Sigmoid colon (tissue), 7 donors: ENCODE measurements around the gene VMO1. TPM values are rescaled to one million over a fixed set of nuclear protein-coding genes. Genes with fewer than 3 reads are reported as not detected.

ENCODE experiments used
- DNase-seq: peaks from one replicate; pipeline ENCODE4 v3.0.0-alpha.2; 2019
- H3K27ac ChIP-seq, 4 donors: fragments of 200-600 bp; sonication (generic); one replicate each; pipeline ENCODE4 v1.5.1; 2016 to 2019; ENCODE audit warnings: mild to moderate bottlenecking in 1 of 4
- H3K27me3 ChIP-seq, 3 donors: fragments of 200-600 bp; sonication (generic); one replicate each; pipeline ENCODE4 v1.5.1; 2019; ENCODE audit warnings: mild to moderate bottlenecking in 1 of 3
- H3K36me3 ChIP-seq, 4 donors: fragments of 200-600 bp; sonication (generic); one replicate each; pipeline ENCODE4 v1.5.1; 2016 to 2019
- H3K4me1 ChIP-seq, 4 donors: fragments of 200-600 bp; sonication (generic); one replicate each; pipeline ENCODE4 v1.5.1; 2017 to 2019
- H3K4me3 ChIP-seq, 4 donors: fragments of 200-600 bp; sonication (generic); one replicate each; pipeline ENCODE4 v1.5.1; 2017 to 2019; ENCODE audit warnings: mild to moderate bottlenecking in 2 of 4, moderate library complexity in 1 of 4
- H3K9me3 ChIP-seq, 4 donors: fragments of 200-600 bp in 3 of 4; sonication (generic) in 3 of 4; one replicate each; pipeline versions ENCODE4 v1.5.1 to v1.6.1; 2013 to 2019
- EP300 ChIP-seq, 4 donors: sonication (generic); formaldehyde crosslinking; IDR thresholded peaks; one replicate each; pipeline ENCODE4 v1.6.1; 2017; ENCODE audit warnings: antibody characterized with exemption in 4 of 4
- POLR2A ChIP-seq, 2 donors: fragments of 450-650 bp; IDR thresholded peaks; one replicate each; pipeline ENCODE4 v1.6.1; 2016; ENCODE audit warnings: antibody characterized with exemption in 2 of 2, mild to moderate bottlenecking in 2 of 2, moderate library complexity in 2 of 2
- POLR2AphosphoS5 ChIP-seq, 4 donors: sonication (generic); formaldehyde crosslinking; IDR thresholded peaks; one replicate each; pipeline ENCODE4 v1.6.1; 2017; ENCODE audit warnings: antibody characterized with exemption in 4 of 4
- WGBS, 2 donors: extraction: QIAGEN DNeasy Blood & Tissue Kit; methylation state at CpG; one replicate each; pipeline ENCODE4 v1.1.7; 2013; 5-methylcytosine and 5-hydroxymethylcytosine counted together
- intact Hi-C: fragments of 100-400 bp; cut with DNase I; formaldehyde crosslinking; loops from one replicate; pipeline ENCODE4 v1.15.1; 2023
- polyA plus RNA-seq, 3 donors: library from polyadenylated mRNA; stranded (reverse); fragments of 200-250 nt; gene quantifications; one replicate each; pipeline ENCODE4 v1.2.3, GENCODE V29; 2013
- total RNA-seq, 4 donors: library from RNA; depleted of rRNA; stranded (reverse); fragments of >200 nt; gene quantifications; one replicate each; pipeline ENCODE4 v1.1.0, GENCODE V29; 2016
- TF ChIP-seq, protein P1 (sequence below), 4 experiments: fragments of 450-650 bp in 3 of 4; fragments of 200-600 bp in 1 of 4; IDR thresholded peaks; one replicate each; pipeline ENCODE4 v1.5.1; 2016 to 2019; ENCODE audit warnings: antibody characterized with exemption in 4 of 4, mild to moderate bottlenecking in 3 of 4, moderate library complexity in 2 of 4
- donor health status: healthy with polysubstance abuse.
- donor health status: Bipolar disorder and iron deficiency.
- donor health status: healthy.

The VMO1 gene
- total and polyA plus RNA-seq, 7 donors = 1.1 to 6.4 (median 4.1) TPM; not detected in 2

DNA sequence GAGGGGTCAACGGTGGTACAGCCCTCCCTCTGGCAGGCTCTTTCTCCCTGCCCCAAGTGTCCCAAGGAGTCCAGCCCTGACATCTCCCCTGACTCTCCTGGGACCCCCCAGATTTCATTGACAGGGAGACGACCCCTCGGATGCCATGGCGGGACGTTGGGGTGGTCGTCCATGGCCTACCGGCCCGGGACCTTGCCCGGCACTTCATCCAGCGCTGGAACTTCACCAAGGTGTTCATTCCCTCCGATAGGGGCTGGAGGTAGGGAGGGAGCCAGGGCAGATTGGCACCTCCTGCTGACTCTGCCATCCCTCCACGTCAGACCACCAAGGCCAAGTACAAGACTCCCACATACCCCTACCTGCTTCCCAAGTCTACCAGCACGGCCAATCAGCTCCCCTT is 30.7 kb upstream of the VMO1 start:
- 94% methylated on average over 13 of the region's 13 CpGs for WGBS, 2 donors
- H3K36me3 ChIP-seq = peaks cover 10 to 48% (median 10%) of the 10 kb centered on the region in 4 donors
- H3K4me3 ChIP-seq = no peak overlapping the region
- no peaks in the 10 kb centered on the region for H3K27me3 ChIP-seq
- intact Hi-C loops = no loop called here
- no peak overlapping the region for H3K27ac ChIP-seq
- no peaks in the 10 kb centered on the region for H3K4me1 ChIP-seq
- no peak for TF ChIP-seq POLR2A (IDR thresholded peaks at IDR 0.05)
- TF ChIP-seq EP300 (IDR thresholded peaks at IDR 0.05) = no peak
- no peak for DNase-seq
- H3K9me3 ChIP-seq = no peaks in the 10 kb centered on the region

DNA sequence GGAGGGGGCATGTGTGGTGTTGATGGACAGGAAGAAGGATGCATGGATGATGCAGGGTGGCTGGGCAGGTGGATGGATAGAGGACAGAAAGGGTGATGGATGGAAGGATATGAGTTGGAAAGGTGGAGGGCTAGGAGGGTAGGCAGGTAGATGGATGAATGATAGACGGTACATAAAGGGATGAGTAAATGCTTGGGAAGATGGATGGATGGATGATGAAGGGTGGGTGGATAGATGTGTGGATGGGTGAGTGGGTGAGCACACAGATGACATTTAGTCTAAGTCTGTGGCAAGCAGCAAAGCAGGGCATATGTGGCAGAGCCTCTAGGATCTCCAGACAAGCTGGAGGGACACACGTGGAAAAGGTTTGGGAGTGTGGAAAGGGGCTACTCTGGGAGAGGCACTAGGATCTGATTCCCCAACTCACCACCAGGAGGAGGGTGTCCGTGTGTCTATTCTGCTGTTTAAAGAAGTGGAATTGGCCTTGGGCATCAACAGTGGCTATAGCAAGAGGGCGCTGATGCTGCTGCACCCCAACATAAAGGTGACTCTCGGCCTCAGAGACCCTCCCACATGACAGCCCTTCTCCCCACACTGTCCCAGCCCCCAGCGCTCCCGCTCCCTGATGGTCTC is 29.0 kb upstream of the VMO1 start:
- Histone ChIP-seq H3K9me3 (no peaks in the 10 kb centered on the region), H3K4me3 (no peak overlapping the region), H3K27me3 (no peaks in the 10 kb centered on the region), H3K4me1 (no peaks in the 10 kb centered on the region), H3K27ac (no peak overlapping the region), H3K36me3 (peaks cover 10 to 44% (median 10%) of the 10 kb centered on the region in 4 donors)
- no peak for TF ChIP-seq POLR2AphosphoS5 (IDR thresholded peaks at IDR 0.05)
- no peak for TF ChIP-seq EP300 (IDR thresholded peaks at IDR 0.05)
- TF ChIP-seq, protein P1, sequence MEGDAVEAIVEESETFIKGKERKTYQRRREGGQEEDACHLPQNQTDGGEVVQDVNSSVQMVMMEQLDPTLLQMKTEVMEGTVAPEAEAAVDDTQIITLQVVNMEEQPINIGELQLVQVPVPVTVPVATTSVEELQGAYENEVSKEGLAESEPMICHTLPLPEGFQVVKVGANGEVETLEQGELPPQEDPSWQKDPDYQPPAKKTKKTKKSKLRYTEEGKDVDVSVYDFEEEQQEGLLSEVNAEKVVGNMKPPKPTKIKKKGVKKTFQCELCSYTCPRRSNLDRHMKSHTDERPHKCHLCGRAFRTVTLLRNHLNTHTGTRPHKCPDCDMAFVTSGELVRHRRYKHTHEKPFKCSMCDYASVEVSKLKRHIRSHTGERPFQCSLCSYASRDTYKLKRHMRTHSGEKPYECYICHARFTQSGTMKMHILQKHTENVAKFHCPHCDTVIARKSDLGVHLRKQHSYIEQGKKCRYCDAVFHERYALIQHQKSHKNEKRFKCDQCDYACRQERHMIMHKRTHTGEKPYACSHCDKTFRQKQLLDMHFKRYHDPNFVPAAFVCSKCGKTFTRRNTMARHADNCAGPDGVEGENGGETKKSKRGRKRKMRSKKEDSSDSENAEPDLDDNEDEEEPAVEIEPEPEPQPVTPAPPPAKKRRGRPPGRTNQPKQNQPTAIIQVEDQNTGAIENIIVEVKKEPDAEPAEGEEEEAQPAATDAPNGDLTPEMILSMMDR (IDR thresholded peaks at IDR 0.05) = no peak
- no peak for TF ChIP-seq POLR2A (IDR thresholded peaks at IDR 0.05)
- no peak for DNase-seq
- intact Hi-C loops = no loop called here
- 83% methylated on average over 7 of the region's 7 CpGs for WGBS, 2 donors

- no peak overlapping the region for H3K4me3 ChIP-seq
- peaks cover 0 to 13% (median 10%) of the 10 kb centered on the region in 4 donors for H3K4me1 ChIP-seq
- WGBS, 2 donors = 91 to 94% methylated on average over 7 of the region's 7 CpGs
- no peak overlapping the region for H3K27ac ChIP-seq
- H3K36me3 ChIP-seq = peaks cover 5 to 42% (median 10%) of the 10 kb centered on the region in 4 donors
- H3K9me3 ChIP-seq = no peaks in the 10 kb centered on the region
- H3K27me3 ChIP-seq = no peaks in the 10 kb centered on the region
- intact Hi-C loops = no loop called here
- no peak for TF ChIP-seq EP300 (IDR thresholded peaks at IDR 0.05)
- TF ChIP-seq POLR2A (IDR thresholded peaks at IDR 0.05) = no peak
- TF ChIP-seq POLR2AphosphoS5 (IDR thresholded peaks at IDR 0.05) = no peak
- TF ChIP-seq, protein P1 (IDR thresholded peaks at IDR 0.05) = no peak
- no peak for DNase-seq
These were observed 26.5 kb upstream of the VMO1 start for GRCh38 chr17:4812690-4813089.

DNA sequence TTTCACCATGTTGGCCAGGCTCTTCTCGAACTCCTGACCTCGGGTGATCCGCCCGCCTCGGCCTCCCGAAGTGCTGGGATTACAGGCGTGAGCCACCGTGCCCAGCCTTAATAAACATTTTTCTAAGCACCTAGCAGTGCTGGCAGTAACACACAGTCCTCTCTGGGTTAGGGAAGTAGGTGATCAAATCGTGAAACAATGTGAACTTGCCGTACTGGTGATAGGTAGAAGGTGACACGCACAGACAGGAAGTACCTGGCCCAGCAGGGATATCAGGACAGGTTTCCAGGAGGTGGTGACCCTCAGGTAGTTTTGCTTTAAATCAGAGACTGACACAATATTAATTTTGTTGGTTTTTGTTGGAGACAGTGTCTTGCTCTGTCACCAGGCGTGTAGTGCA is 25.3 kb upstream of the VMO1 start:
- H3K36me3 ChIP-seq = peaks cover 2 to 31% (median 4%) of the 10 kb centered on the region in 4 donors
- no peaks in the 10 kb centered on the region for H3K9me3 ChIP-seq
- H3K4me1 ChIP-seq = peaks cover 0 to 19% (median 13%) of the 10 kb centered on the region in 4 donors
- intact Hi-C loops = no loop called here
- H3K27ac ChIP-seq = no peak overlapping the region
- no peaks in the 10 kb centered on the region for H3K27me3 ChIP-seq
- 89 to 92% methylated on average over 12 of the region's 12 CpGs for WGBS, 2 donors
- H3K4me3 ChIP-seq = no peak overlapping the region
- DNase-seq = no peak
- no peak for TF ChIP-seq EP300 (IDR thresholded peaks at IDR 0.05)

- DNase-seq = no peak
- Histone ChIP-seq H3K36me3 (peaks cover 0 to 24% (median 3%) of the 10 kb centered on the region in 4 donors), H3K9me3 (no peaks in the 10 kb centered on the region), H3K4me3 (no peak overlapping the region), H3K27me3 (no peaks in the 10 kb centered on the region), H3K4me1 (peaks cover 0 to 26% (median 20%) of the 10 kb centered on the region in 4 donors), H3K27ac (no peak overlapping the region)
- no peak for TF ChIP-seq EP300 (IDR thresholded peaks at IDR 0.05)
- no peak for TF ChIP-seq POLR2A (IDR thresholded peaks at IDR 0.05)
- TF ChIP-seq POLR2AphosphoS5 (IDR thresholded peaks at IDR 0.05) = no peak
- TF ChIP-seq, protein P1 (IDR thresholded peaks at IDR 0.05) = no peak
- intact Hi-C loops = no loop called here
- 60 to 64% methylated on average over 13 of the region's 13 CpGs for WGBS, 2 donors
These were observed 24.6 kb upstream of the VMO1 start for GRCh38 chr17:4810696-4811290.
